Measurements from ENCODE around the gene NEURL4.
"Not testable (repeated sequence)": the region's sequence is repeated elsewhere in the genome, so short reads cannot be mapped to it uniquely, and the experiment has no call there.

The NEURL4 gene

GRCh38 chr17:7343250-7343649 lies 14.1 kb upstream of the NEURL4 start:
- Histone ChIP-seq H2BK120ac (ENCODE audit: low read depth, low read length) (no peak overlapping the region), H3K9ac (ENCODE audit: low read length) (no peak overlapping the region), H2BK15ac (ENCODE audit: low read depth, poor library complexity, severe bottlenecking) (no peak overlapping the region), H2AK5ac (ENCODE audit: low read length, severe bottlenecking) (no peak overlapping the region), H3K14ac (ENCODE audit: low read length in 2 of 2) (no peak overlapping the region), H2BK12ac (ENCODE audit: low read length in 2 of 2) (no peak overlapping the region), H3K27ac (ENCODE audit: low read length, poor library complexity, severe bottlenecking) (no peak overlapping the region), H3K4me3 (ENCODE audit: insufficient read depth in 1 of 2, low read depth in 1 of 2, low read length in 2 of 2) (no peak overlapping the region), H3K79me1 (replicated peaks; ENCODE audit: low read length, poor library complexity, severe bottlenecking) (no peaks in the 10 kb centered on the region), H3K4ac (ENCODE audit: low read depth in 1 of 2, low read length in 2 of 2) (no peak overlapping the region), H2BK5ac (ENCODE audit: low read depth, low read length, poor library complexity, severe bottlenecking) (no peak overlapping the region), H3K4me1 (ENCODE audit: control insufficient read depth, insufficient read depth, low read depth, low read length) (peaks cover 2% of the 10 kb centered on the region), H3K27me3 (ENCODE audit: control insufficient read depth in 1 of 2, insufficient read depth in 1 of 2, low read length in 2 of 2) (peaks cover 27 to 50% of the 10 kb centered on the region in 2 experiments), H3K23ac (ENCODE audit: low read length in 2 of 2) (no peak overlapping the region), H3K36me3 (ENCODE audit: control insufficient read depth in 1 of 2, insufficient read depth in 2 of 2, low read depth in 1 of 2, low read length in 2 of 2) (no peaks in the 10 kb centered on the region), H2AFZ (ENCODE audit: low read depth, low read length) (no peak overlapping the region), H3K9me3 (ENCODE audit: control insufficient read depth, low read length) (no peaks in the 10 kb centered on the region), H3K4me2 (ENCODE audit: low read length, poor library complexity, severe bottlenecking) (no peak overlapping the region), H4K91ac (ENCODE audit: low read length) (no peak overlapping the region), H3K18ac (ENCODE audit: low read depth in 1 of 2, low read length in 2 of 2) (no peak overlapping the region), H4K8ac (ENCODE audit: low read length) (no peak overlapping the region)
- DNase-seq: no peak
- 80% methylated on average over 15 of the region's 15 CpGs for WGBS

GRCh38 chr17:7341842-7342241 lies 12.7 kb upstream of the NEURL4 start:
- H3K4ac ChIP-seq (ENCODE audit: low read depth in 1 of 2, low read length in 2 of 2): no peak overlapping the region
- no peak overlapping the region for H3K4me2 ChIP-seq (ENCODE audit: low read length, poor library complexity, severe bottlenecking)
- no peak overlapping the region for H2AK5ac ChIP-seq (ENCODE audit: low read length, severe bottlenecking)
- no peak overlapping the region for H2BK15ac ChIP-seq (ENCODE audit: low read depth, poor library complexity, severe bottlenecking)
- peaks cover 27 to 57% of the 10 kb centered on the region in 2 experiments for H3K27me3 ChIP-seq (ENCODE audit: control insufficient read depth in 1 of 2, insufficient read depth in 1 of 2, low read length in 2 of 2)
- no peaks in the 10 kb centered on the region for H3K9me3 ChIP-seq (ENCODE audit: control insufficient read depth, low read length)
- no peak overlapping the region for H3K18ac ChIP-seq (ENCODE audit: low read depth in 1 of 2, low read length in 2 of 2)
- no peak overlapping the region for H2AFZ ChIP-seq (ENCODE audit: low read depth, low read length)
- H3K14ac ChIP-seq (ENCODE audit: low read length in 2 of 2): peak overlapping the region in 1 of 2 experiments; percentile 36
- peak overlapping the region in 1 of 2 experiments; percentile 42 for H3K23ac ChIP-seq (ENCODE audit: low read length in 2 of 2)
- H3K9ac ChIP-seq (ENCODE audit: low read length): no peak overlapping the region
- no peaks in the 10 kb centered on the region for H3K36me3 ChIP-seq (ENCODE audit: control insufficient read depth in 1 of 2, insufficient read depth in 2 of 2, low read depth in 1 of 2, low read length in 2 of 2)
- H3K79me1 ChIP-seq (replicated peaks; ENCODE audit: low read length, poor library complexity, severe bottlenecking): no peaks in the 10 kb centered on the region
- peaks cover 2% of the 10 kb centered on the region for H3K4me1 ChIP-seq (ENCODE audit: control insufficient read depth, insufficient read depth, low read depth, low read length)
- H2BK5ac ChIP-seq (ENCODE audit: low read depth, low read length, poor library complexity, severe bottlenecking): no peak overlapping the region
- DNase-seq: no peak
- H4K91ac ChIP-seq (ENCODE audit: low read length): peak overlapping the region; percentile 2
- no peak overlapping the region for H2BK12ac ChIP-seq (ENCODE audit: low read length in 2 of 2)
- WGBS: 93% methylated on average over 13 of the region's 13 CpGs
- H3K27ac ChIP-seq (ENCODE audit: low read length, poor library complexity, severe bottlenecking): no peak overlapping the region
- H3K4me3 ChIP-seq (ENCODE audit: insufficient read depth in 1 of 2, low read depth in 1 of 2, low read length in 2 of 2): no peak overlapping the region
- no peak overlapping the region for H2BK120ac ChIP-seq (ENCODE audit: low read depth, low read length)
- H4K8ac ChIP-seq (ENCODE audit: low read length): no peak overlapping the region

- Histone ChIP-seq H3K4me2 (ENCODE audit: low read length, poor library complexity, severe bottlenecking) (no peak overlapping the region), H3K79me1 (replicated peaks; ENCODE audit: low read length, poor library complexity, severe bottlenecking) (no peaks in the 10 kb centered on the region), H3K9me3 (ENCODE audit: control insufficient read depth, low read length) (no peaks in the 10 kb centered on the region), H2BK5ac (ENCODE audit: low read depth, low read length, poor library complexity, severe bottlenecking) (no peak overlapping the region), H3K23ac (ENCODE audit: low read length in 2 of 2) (no peak overlapping the region), H2AFZ (ENCODE audit: low read depth, low read length) (no peak overlapping the region), H3K36me3 (ENCODE audit: control insufficient read depth in 1 of 2, insufficient read depth in 2 of 2, low read depth in 1 of 2, low read length in 2 of 2) (no peaks in the 10 kb centered on the region), H2BK15ac (ENCODE audit: low read depth, poor library complexity, severe bottlenecking) (no peak overlapping the region), H3K27ac (ENCODE audit: low read length, poor library complexity, severe bottlenecking) (no peak overlapping the region), H2BK120ac (ENCODE audit: low read depth, low read length) (no peak overlapping the region), H3K4ac (ENCODE audit: low read depth in 1 of 2, low read length in 2 of 2) (no peak overlapping the region), H4K8ac (ENCODE audit: low read length) (no peak overlapping the region), H3K4me3 (ENCODE audit: insufficient read depth in 1 of 2, low read depth in 1 of 2, low read length in 2 of 2) (no peak overlapping the region), H3K27me3 (ENCODE audit: control insufficient read depth in 1 of 2, insufficient read depth in 1 of 2, low read length in 2 of 2) (peaks cover 29 to 70% of the 10 kb centered on the region in 2 experiments), H3K4me1 (ENCODE audit: control insufficient read depth, insufficient read depth, low read depth, low read length) (peaks cover 2% of the 10 kb centered on the region), H3K9ac (ENCODE audit: low read length) (no peak overlapping the region), H2AK5ac (ENCODE audit: low read length, severe bottlenecking) (no peak overlapping the region), H3K14ac (ENCODE audit: low read length in 2 of 2) (no peak overlapping the region), H3K18ac (ENCODE audit: low read depth in 1 of 2, low read length in 2 of 2) (no peak overlapping the region), H2BK12ac (ENCODE audit: low read length in 2 of 2) (no peak overlapping the region), H4K91ac (ENCODE audit: low read length) (no peak overlapping the region)
- WGBS: 100% methylated on average over 1 of the region's 2 CpGs
- peak; percentile 63 for DNase-seq
Measured at GRCh38 chr17:7340179-7340578, 11.0 kb upstream of the NEURL4 start.

GRCh38 chr17:7337600-7337999 lies 8.5 kb upstream of the NEURL4 start:
- not testable (repeated sequence) for H3K18ac ChIP-seq (ENCODE audit: low read depth in 1 of 2, low read length in 2 of 2); H3K4me1 ChIP-seq (ENCODE audit: control insufficient read depth, insufficient read depth, low read depth, low read length); H3K4me3 ChIP-seq (ENCODE audit: insufficient read depth in 1 of 2, low read depth in 1 of 2, low read length in 2 of 2); H3K36me3 ChIP-seq (ENCODE audit: control insufficient read depth in 1 of 2, insufficient read depth in 2 of 2, low read depth in 1 of 2, low read length in 2 of 2); H3K14ac ChIP-seq (ENCODE audit: low read length in 2 of 2); H4K91ac ChIP-seq (ENCODE audit: low read length); H2AK5ac ChIP-seq (ENCODE audit: low read length, severe bottlenecking); H3K79me1 ChIP-seq (replicated peaks; ENCODE audit: low read length, poor library complexity, severe bottlenecking); H3K4me2 ChIP-seq (ENCODE audit: low read length, poor library complexity, severe bottlenecking); H3K4ac ChIP-seq (ENCODE audit: low read depth in 1 of 2, low read length in 2 of 2); H3K27ac ChIP-seq (ENCODE audit: low read length, poor library complexity, severe bottlenecking); H2BK12ac ChIP-seq (ENCODE audit: low read length in 2 of 2); H3K9me3 ChIP-seq (ENCODE audit: control insufficient read depth, low read length); H2BK15ac ChIP-seq (ENCODE audit: low read depth, poor library complexity, severe bottlenecking); H4K8ac ChIP-seq (ENCODE audit: low read length); H3K23ac ChIP-seq (ENCODE audit: low read length in 2 of 2); H3K9ac ChIP-seq (ENCODE audit: low read length); H2BK120ac ChIP-seq (ENCODE audit: low read depth, low read length); H2AFZ ChIP-seq (ENCODE audit: low read depth, low read length); DNase-seq; H2BK5ac ChIP-seq (ENCODE audit: low read depth, low read length, poor library complexity, severe bottlenecking)
- WGBS: 87% methylated on average over 7 of the region's 7 CpGs
- peaks cover 15 to 53% of the 10 kb centered on the region in 2 experiments for H3K27me3 ChIP-seq (ENCODE audit: control insufficient read depth in 1 of 2, insufficient read depth in 1 of 2, low read length in 2 of 2)

All from mesenchymal stem cell (in vitro differentiated cells and primary cell).